GM18520 (cell line): ENCODE data around the gene TBC1D12.
"Not testable (repeated sequence)": the region's sequence is repeated elsewhere in the genome, so short reads cannot be mapped to it uniquely, and the experiment has no call there.

Experiments used
- ATAC-seq: cut with Tn5 transposase; IDR thresholded peaks from one replicate; pipeline ENCODE4 v1.9.1; 2021; ENCODE audit not compliant: unreplicated experiment

The TBC1D12 gene

GRCh38 chr10:94402204-94402842 is at the start of gene TBC1D12:
Gene TBC1D12, plus strand, starts transcription at chr10:94402541. Its CDS starts 73 bp downstream, at chr10:94402614.
- ATAC-seq: peak; percentile 67

GRCh38 chr10:94353336-94353735 is 49.0 kb upstream of the TBC1D12 start:
- ATAC-seq: no peak

- no peak for ATAC-seq
Observed at GRCh38 chr10:94355841-94356240, 46.5 kb upstream of the TBC1D12 start.

- no peak for ATAC-seq
Observed at GRCh38 chr10:94357193-94357592, 45.1 kb upstream of the TBC1D12 start.

- no peak for ATAC-seq
Observed at GRCh38 chr10:94358480-94358879, 43.9 kb upstream of the TBC1D12 start.

- no peak for ATAC-seq
Observed at GRCh38 chr10:94361171-94361794, 41.1 kb upstream of the TBC1D12 start.

GRCh38 chr10:94362360-94363250 is 39.7 kb upstream of the TBC1D12 start, which contains the start of gene NOC3L:
Gene NOC3L, minus strand, starts transcription at chr10:94362939. Its CDS starts 101 bp downstream, at chr10:94362838.
- ATAC-seq: peak; percentile 98

GRCh38 chr10:94363251-94363565 is 39.1 kb upstream of the TBC1D12 start:
- no peak for ATAC-seq

- no peak for ATAC-seq
Observed at GRCh38 chr10:94364482-94364881, 37.9 kb upstream of the TBC1D12 start.

GRCh38 chr10:94366382-94366781 is 36.0 kb upstream of the TBC1D12 start:
- no peak for ATAC-seq

GRCh38 chr10:94370501-94370900 is 31.8 kb upstream of the TBC1D12 start:
- ATAC-seq: no peak

- no peak for ATAC-seq
Observed at GRCh38 chr10:94375374-94375773, 27.0 kb upstream of the TBC1D12 start.

GRCh38 chr10:94376865-94377264 is 25.5 kb upstream of the TBC1D12 start:
- no peak for ATAC-seq

- ATAC-seq: no peak
Observed at GRCh38 chr10:94383530-94383929, 18.8 kb upstream of the TBC1D12 start.

GRCh38 chr10:94385733-94386132 is 16.6 kb upstream of the TBC1D12 start:
- ATAC-seq: not testable (repeated sequence)

GRCh38 chr10:94392117-94392516 is 10.2 kb upstream of the TBC1D12 start:
- ATAC-seq: not testable (repeated sequence)

- no peak for ATAC-seq
Observed at GRCh38 chr10:94397549-94398370, 4.6 kb upstream of the TBC1D12 start.

- ATAC-seq: no peak
Observed at GRCh38 chr10:94398762-94399161, 3.6 kb upstream of the TBC1D12 start.

- peak; percentile 18 for ATAC-seq
Observed at GRCh38 chr10:94402843-94403379, 570 bp downstream of the TBC1D12 start.

GRCh38 chr10:94403380-94404213 is 1.3 kb downstream of the TBC1D12 start:
- peak; percentile 35 for ATAC-seq
